ENCODE results near the gene S100Z. TPM values are rescaled to one million over a fixed set of nuclear protein-coding genes. Genes with fewer than 3 reads are reported as not detected.

Gene S100Z
- total RNA-seq, 2 experiments from 2014 or later = 0.36 to 0.81 TPM

DNA sequence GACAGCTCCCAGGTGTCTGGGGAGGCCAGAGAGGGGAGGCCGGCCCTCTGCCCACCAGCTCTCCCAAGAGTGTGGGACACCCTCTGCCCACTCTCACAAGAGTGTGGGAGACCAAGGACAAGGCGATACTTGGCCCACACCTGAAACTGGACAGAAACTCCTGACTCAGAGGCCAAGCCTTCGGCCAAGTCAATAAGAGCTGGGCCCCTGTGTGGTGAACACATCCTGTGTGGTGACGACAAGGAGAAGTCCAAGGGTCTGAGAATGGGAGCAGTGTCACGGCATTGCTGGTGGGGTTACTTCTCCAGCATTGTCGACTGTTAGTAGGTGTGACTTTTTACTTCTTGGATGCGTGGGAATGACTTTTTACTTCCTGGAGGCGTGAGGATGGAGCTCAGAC is 45.5 kb upstream of the S100Z start:
- TF ChIP-seq, protein P1, sequence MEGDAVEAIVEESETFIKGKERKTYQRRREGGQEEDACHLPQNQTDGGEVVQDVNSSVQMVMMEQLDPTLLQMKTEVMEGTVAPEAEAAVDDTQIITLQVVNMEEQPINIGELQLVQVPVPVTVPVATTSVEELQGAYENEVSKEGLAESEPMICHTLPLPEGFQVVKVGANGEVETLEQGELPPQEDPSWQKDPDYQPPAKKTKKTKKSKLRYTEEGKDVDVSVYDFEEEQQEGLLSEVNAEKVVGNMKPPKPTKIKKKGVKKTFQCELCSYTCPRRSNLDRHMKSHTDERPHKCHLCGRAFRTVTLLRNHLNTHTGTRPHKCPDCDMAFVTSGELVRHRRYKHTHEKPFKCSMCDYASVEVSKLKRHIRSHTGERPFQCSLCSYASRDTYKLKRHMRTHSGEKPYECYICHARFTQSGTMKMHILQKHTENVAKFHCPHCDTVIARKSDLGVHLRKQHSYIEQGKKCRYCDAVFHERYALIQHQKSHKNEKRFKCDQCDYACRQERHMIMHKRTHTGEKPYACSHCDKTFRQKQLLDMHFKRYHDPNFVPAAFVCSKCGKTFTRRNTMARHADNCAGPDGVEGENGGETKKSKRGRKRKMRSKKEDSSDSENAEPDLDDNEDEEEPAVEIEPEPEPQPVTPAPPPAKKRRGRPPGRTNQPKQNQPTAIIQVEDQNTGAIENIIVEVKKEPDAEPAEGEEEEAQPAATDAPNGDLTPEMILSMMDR (IDR thresholded peaks at IDR 0.05) = no peak
- Mint-ChIP-seq H3K4me3 (no peak overlapping the region), H3K27ac (no peak overlapping the region), H3K27me3 (peaks cover 2% of the 10 kb centered on the region), H3K9me3 (no peaks in the 10 kb centered on the region), H3K4me1 (ENCODE audit: low read depth) (no peaks in the 10 kb centered on the region), H3K36me3 (ENCODE audit: low read depth) (no peaks in the 10 kb centered on the region)
- POLR2A ChIA-PET = no interaction called here
- CTCF ChIA-PET = interaction anchor here (2.3 kb wide), 1 partner anchor 30 kb away, joined by 6 read pairs; no protein-coding TSS in a partner anchor
- intact Hi-C loops (cut with micrococcal nuclease) = no loop called here
- ATAC-seq (no peak), DNase-seq (no peak)

DNA sequence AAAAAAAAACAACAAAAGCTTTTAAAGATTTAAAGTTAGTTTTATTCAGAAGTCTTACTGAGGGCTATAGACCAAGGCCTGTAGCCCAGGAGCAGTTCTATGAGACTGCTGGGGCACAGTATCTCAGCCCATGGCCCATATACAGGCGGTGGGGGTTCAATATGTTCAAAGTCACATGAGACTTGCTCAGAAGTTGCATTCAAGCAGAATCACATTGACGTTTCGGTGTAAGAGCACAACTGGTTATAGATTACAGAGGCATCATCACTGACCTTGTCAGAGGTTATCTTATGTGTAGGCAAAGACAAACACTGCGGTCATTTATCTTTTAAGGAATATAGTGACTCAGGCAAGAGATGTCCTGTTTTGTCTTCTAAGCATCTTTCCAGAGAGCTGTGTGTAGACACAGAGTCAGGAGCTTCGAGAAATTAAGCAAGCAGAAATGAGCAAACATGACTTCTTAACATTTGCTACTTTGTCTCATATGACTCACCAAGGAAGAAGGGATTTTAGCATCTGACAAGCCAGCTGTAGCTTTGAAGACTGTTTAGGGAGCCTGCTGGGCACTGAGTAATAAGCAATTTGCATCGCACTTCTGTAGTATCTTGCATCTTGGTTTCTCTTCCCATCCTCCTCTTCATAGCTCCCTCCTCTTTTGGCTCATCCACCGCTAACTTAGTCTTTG is 43.9 kb upstream of the S100Z start:
- intact Hi-C loops (cut with micrococcal nuclease) = no loop called here
- Mint-ChIP-seq H3K27me3 (peaks cover 2% of the 10 kb centered on the region), H3K4me3 (no peak overlapping the region), H3K9me3 (no peaks in the 10 kb centered on the region), H3K27ac (no peak overlapping the region), H3K36me3 (ENCODE audit: low read depth) (no peaks in the 10 kb centered on the region), H3K4me1 (ENCODE audit: low read depth) (no peaks in the 10 kb centered on the region)
- ATAC-seq = no peak
- CTCF ChIA-PET = interaction anchor here (1.5 to 2.3 kb wide), 2 partner anchors 13 to 31 kb away, joined by 4 to 6 read pairs; partner anchors contain the start of gene F2RL1
- no peak for DNase-seq
- POLR2A ChIA-PET = no interaction called here
- TF ChIP-seq, protein P1 (IDR thresholded peaks at IDR 0.05) = no peak

GRCh38 chr5:76807296-76807695 is 42.5 kb upstream of the S100Z start:
- H3K9me3 Mint-ChIP-seq = no peaks in the 10 kb centered on the region
- H3K27me3 Mint-ChIP-seq = peaks cover 2% of the 10 kb centered on the region
- intact Hi-C loops (cut with micrococcal nuclease) = no loop called here
- H3K36me3 Mint-ChIP-seq (ENCODE audit: low read depth) = no peaks in the 10 kb centered on the region
- ATAC-seq (no peak), DNase-seq (no peak)
- no peak overlapping the region for H3K27ac Mint-ChIP-seq
- ChIA-PET CTCF (no interaction called here), POLR2A (interaction anchor here (0.8 kb wide), 1 partner anchor 11 kb away, joined by 3 read pairs; no protein-coding TSS in a partner anchor)
- TF ChIP-seq, protein P1 (IDR thresholded peaks at IDR 0.05) = no peak
- H3K4me3 Mint-ChIP-seq = no peak overlapping the region
- H3K4me1 Mint-ChIP-seq (ENCODE audit: low read depth) = no peaks in the 10 kb centered on the region

- DNase-seq (no peak), ATAC-seq (no peak)
- Mint-ChIP-seq H3K4me1 (ENCODE audit: low read depth) (no peaks in the 10 kb centered on the region), H3K27me3 (peaks cover under 1% of the 10 kb centered on the region), H3K4me3 (no peak overlapping the region), H3K27ac (no peak overlapping the region), H3K36me3 (ENCODE audit: low read depth) (no peaks in the 10 kb centered on the region), H3K9me3 (no peaks in the 10 kb centered on the region)
- intact Hi-C loops (cut with micrococcal nuclease) = no loop called here
- ChIA-PET POLR2A (no interaction called here), CTCF (interaction anchor here (0.6 to 1.1 kb wide), 2 partner anchors 9 to 34 kb away, joined by 3 read pairs; no protein-coding TSS in a partner anchor)
- TF ChIP-seq, protein P1 (IDR thresholded peaks at IDR 0.05) = no peak
Observed at GRCh38 chr5:76808141-76808691, 41.6 kb upstream of the S100Z start.

DNA sequence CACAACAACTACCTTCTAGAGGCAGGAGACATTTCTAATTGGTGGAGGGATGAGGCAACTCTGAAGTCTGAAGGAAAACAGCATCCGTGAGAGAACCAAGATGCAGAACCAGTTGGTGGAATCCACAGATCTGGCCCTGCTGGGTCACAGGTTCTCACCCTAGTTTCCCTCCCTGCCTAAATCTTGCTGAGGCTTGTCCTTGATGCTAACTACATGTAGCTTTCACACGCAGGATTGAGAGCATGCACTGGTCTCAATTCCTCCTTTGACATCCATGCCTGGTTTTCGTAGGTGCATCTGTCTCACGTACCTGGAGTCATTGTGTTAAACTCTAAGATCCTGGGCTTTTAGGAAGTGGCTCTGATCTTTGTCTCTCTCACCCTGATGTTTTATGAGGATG is 40.7 kb upstream of the S100Z start:
- no peak for ATAC-seq
- POLR2A ChIA-PET = no interaction called here

More for the DNA sequence above, 40.7 kb upstream of the S100Z start:
- intact Hi-C loops (cut with micrococcal nuclease) = no loop called here
- H3K27ac Mint-ChIP-seq = no peak overlapping the region
- CTCF ChIA-PET = interaction anchor here (1.1 kb wide), 1 partner anchor 8 kb away, joined by 3 read pairs; no protein-coding TSS in a partner anchor
- H3K4me1 Mint-ChIP-seq (ENCODE audit: low read depth) = peaks cover under 1% of the 10 kb centered on the region
- TF ChIP-seq, protein P1 (IDR thresholded peaks at IDR 0.05) = no peak
- no peak for DNase-seq
- peaks cover under 1% of the 10 kb centered on the region for H3K27me3 Mint-ChIP-seq
- H3K4me3 Mint-ChIP-seq = no peak overlapping the region
- no peaks in the 10 kb centered on the region for H3K36me3 Mint-ChIP-seq (ENCODE audit: low read depth)
- no peaks in the 10 kb centered on the region for H3K9me3 Mint-ChIP-seq
